ENCODE measurements around the gene AREL1. TPM values are rescaled to one million over a fixed set of nuclear protein-coding genes. Genes with fewer than 3 reads are reported as not detected.

The AREL1 gene
- total and polyA plus RNA-seq, 2 of the 8 experiments (the other 6 are each of a cell fraction or from before 2014, with no cell fraction given) = 31.4 to 49.1 TPM

GRCh38 chr14:74683406-74683805 lies 29.5 kb downstream of the AREL1 start:
- WGBS, 2 experiments (ENCODE audit: extremely low coverage in 1 of 2, insufficient coverage in 1 of 2, insufficient read length in 1 of 2, insufficient replicate concordance in 2 of 2, low coverage in 1 of 2, low lambda C conversion rate in 2 of 2, missing lambda C conversion rate in 1 of 2) = 86% methylated on average over 3 of the region's 3 CpGs; no CpG with 5 or more reads in 1 of the 2 experiments
- CTCF ChIA-PET (ENCODE audit: partially characterized antibody) = interaction anchor here (1.2 kb wide), 1 partner anchor 13 kb away, joined by 3 read pairs; no protein-coding TSS in a partner anchor

More at GRCh38 chr14:74683406-74683805, 29.5 kb downstream of the AREL1 start:
- Histone ChIP-seq H4K20me1 (replicated peaks in 1 of 2; ENCODE audit: control insufficient read depth in 1 of 2, insufficient read depth in 2 of 2, low read length in 2 of 2) (peaks cover 0 to 3% of the 10 kb centered on the region in 2 experiments), H2BK15ac (ENCODE audit: low read length) (no peak overlapping the region), H3K27ac (ENCODE audit: low read depth, low read length) (no peak overlapping the region), H3K9me3 (ENCODE audit: insufficient read depth in 2 of 2, low read depth in 1 of 2, low read length in 1 of 2) (no peaks in the 10 kb centered on the region), H4K91ac (replicated peaks; ENCODE audit: insufficient read length, low read length) (no peak overlapping the region), H2BK12ac (ENCODE audit: low read depth, low read length) (no peak overlapping the region), H2AK5ac (ENCODE audit: low read depth, low read length) (no peak overlapping the region), H3K4me3 (ENCODE audit: extremely low read depth in 1 of 4, insufficient read depth in 2 of 4, low read depth in 3 of 4, low read length in 4 of 4) (no peak overlapping the region), H2BK20ac (ENCODE audit: low read length) (no peak overlapping the region), H3K23ac (ENCODE audit: insufficient read length) (no peak overlapping the region), H3K23me2 (ENCODE audit: low read depth, low read length) (no peaks in the 10 kb centered on the region), H3K9ac (replicated peaks in 1 of 4; ENCODE audit: extremely low read depth in 1 of 4, low read depth in 3 of 4, low read length in 3 of 4) (no peak overlapping the region), H3K36me3 (ENCODE audit: control insufficient read depth in 2 of 4, insufficient read depth in 4 of 4, low read length in 3 of 4) (peaks cover 2 to 34% (median 7%) of the 10 kb centered on the region in 4 experiments; a peak in 7 of 8 replicates), H3K79me2 (ENCODE audit: control insufficient read depth in 1 of 2, insufficient read depth in 2 of 2, low read length in 2 of 2) (no peaks in the 10 kb centered on the region), H2BK5ac (ENCODE audit: low read depth, low read length) (no peak overlapping the region), H3K4me1 (replicated peaks in 1 of 4; ENCODE audit: control insufficient read depth in 3 of 4, insufficient read depth in 4 of 4, low read length in 3 of 4) (peaks cover 0 to 3% (median 0%) of the 10 kb centered on the region in 4 experiments; a peak in 2 of 7 replicates), H2BK120ac (replicated peaks; ENCODE audit: low read depth, low read length) (no peak overlapping the region), H3K27me3 (replicated peaks in 1 of 4; ENCODE audit: control insufficient read depth in 3 of 4, extremely low read depth in 1 of 4, insufficient read depth in 3 of 4, low read length in 3 of 4) (no peaks in the 10 kb centered on the region), H3K18ac (ENCODE audit: extremely low read depth, low read length) (no peak overlapping the region), H3K79me1 (ENCODE audit: low read depth, low read length) (no peaks in the 10 kb centered on the region), H3K14ac (ENCODE audit: insufficient read length) (no peak overlapping the region), H3K56ac (replicated peaks; ENCODE audit: insufficient read length, low read depth, low read length) (no peak overlapping the region), H3K4ac (replicated peaks; ENCODE audit: insufficient read length, low read depth, low read length) (no peak overlapping the region), H2AFZ (ENCODE audit: low read length) (no peak overlapping the region), H4K5ac (ENCODE audit: insufficient read length, low read depth, low read length) (no peak overlapping the region), H3K4me2 (ENCODE audit: insufficient read depth in 1 of 2, low read depth in 2 of 2, low read length in 2 of 2) (no peak overlapping the region), H4K8ac (ENCODE audit: extremely low read depth, insufficient read depth, low read length) (no peak overlapping the region)
- TF ChIP-seq RAD21 (IDR thresholded peaks at IDR 0.05 in 1 of 2, conservative IDR thresholded peaks at IDR 0.05 in 1 of 2; ENCODE audit: low read depth in 2 of 2, low read length in 2 of 2) = no peak
- no peak for TF ChIP-seq CHD1 (IDR thresholded peaks at IDR 0.05; ENCODE audit: low read depth, low read length)
- TF ChIP-seq TAF1 (IDR thresholded peaks at IDR 0.05; ENCODE audit: low read depth, low read length) = no peak
- no peak for DNase-seq (ENCODE audit: low read depth in 1 of 2, low spot score in 2 of 2)
- FAIRE-seq = no peak
- POLR2A ChIA-PET (ENCODE audit: partially characterized antibody) = no interaction called here
